Renal pelvis (tissue), 4 donors: ENCODE results near the gene ADARB2. TPM values are rescaled to one million over a fixed set of nuclear protein-coding genes. Genes with fewer than 3 reads are reported as not detected.

Experiments
- DNase-seq: peaks from one replicate; pipeline ENCODE4 v3.0.0-alpha.2; 2013
- polyA plus RNA-seq, 3 donors: library from polyadenylated mRNA; unstranded; fragments of 120-200 nt; gene quantifications; one replicate each; pipeline ENCODE4 v1.2.1, GENCODE V29; 2013; ENCODE audit not compliant: insufficient read length in 3 of 3

Gene ADARB2
- polyA plus RNA-seq, 3 donors: 0.62 to 3.0 (median 1.1) TPM

DNA sequence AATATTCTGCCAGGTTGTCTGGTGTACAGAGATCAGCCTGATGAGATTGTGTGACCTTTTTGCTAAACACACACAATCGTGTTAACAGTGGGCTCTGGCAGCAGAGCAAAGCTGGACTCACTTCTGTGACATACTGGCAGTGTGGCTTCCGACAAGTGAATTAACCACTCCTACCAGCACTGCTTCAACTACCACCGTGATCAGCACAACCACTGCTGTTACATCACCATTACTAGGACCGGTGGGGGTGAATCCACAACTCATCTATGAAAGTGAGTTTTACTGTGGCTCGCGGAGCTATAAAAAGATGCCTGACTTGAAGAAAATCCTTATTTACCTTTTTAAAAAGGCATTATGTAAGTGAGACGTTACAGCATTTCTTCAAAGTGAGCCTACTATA is 545.6 kb downstream of the ADARB2 start:
- DNase-seq: no peak

DNA sequence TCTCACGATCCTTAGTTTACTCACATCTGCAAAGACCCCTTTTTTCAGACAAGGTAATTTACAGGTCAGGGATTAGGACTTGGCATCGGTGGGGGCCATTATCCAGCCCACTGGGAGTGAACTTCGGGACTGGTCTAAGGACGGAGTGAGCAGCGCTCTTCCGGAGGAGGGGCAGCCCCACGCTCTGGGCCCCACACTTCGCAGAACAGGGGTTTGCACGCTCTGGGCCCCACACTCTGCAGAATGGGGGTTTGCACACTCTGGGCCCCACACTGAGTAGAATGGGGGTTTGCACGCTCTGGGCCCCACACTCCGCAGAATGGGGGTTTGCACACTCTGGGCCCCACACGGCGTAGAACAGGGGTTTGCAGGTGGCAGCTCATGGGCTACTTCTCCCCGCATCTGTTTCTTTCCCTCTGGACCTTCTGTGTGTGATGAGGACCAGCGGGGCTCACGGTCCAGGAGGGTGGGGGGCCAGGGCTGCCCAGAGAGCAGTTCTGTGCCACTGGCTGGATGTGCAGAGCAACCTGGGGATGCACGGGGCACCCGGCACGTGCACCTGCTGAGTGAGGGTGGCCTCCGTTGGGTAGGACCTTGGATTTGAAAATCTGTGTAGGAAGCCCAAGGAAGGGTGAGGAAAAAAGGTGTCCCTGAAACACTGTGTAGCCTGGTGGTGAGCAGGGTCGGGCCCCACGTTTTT is 546.4 kb downstream of the ADARB2 start:
- no peak for DNase-seq

DNA sequence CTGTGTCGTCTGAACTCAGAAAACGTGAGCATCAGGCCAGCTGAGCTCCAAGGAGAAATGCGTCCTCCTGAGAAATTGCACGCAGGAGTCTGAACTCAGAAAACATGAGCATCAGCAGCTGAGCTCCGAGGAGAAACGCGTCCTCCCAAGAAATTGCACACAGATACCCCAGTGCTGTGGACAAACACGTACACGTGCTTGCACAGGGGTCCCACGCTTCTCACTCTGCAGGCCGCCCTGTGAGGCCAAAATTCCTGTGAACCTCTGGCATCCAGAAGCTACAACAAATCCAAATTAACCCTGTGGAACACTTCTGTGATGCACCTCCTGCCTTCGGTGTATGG is 547.3 kb downstream of the ADARB2 start:
- no peak for DNase-seq

DNA sequence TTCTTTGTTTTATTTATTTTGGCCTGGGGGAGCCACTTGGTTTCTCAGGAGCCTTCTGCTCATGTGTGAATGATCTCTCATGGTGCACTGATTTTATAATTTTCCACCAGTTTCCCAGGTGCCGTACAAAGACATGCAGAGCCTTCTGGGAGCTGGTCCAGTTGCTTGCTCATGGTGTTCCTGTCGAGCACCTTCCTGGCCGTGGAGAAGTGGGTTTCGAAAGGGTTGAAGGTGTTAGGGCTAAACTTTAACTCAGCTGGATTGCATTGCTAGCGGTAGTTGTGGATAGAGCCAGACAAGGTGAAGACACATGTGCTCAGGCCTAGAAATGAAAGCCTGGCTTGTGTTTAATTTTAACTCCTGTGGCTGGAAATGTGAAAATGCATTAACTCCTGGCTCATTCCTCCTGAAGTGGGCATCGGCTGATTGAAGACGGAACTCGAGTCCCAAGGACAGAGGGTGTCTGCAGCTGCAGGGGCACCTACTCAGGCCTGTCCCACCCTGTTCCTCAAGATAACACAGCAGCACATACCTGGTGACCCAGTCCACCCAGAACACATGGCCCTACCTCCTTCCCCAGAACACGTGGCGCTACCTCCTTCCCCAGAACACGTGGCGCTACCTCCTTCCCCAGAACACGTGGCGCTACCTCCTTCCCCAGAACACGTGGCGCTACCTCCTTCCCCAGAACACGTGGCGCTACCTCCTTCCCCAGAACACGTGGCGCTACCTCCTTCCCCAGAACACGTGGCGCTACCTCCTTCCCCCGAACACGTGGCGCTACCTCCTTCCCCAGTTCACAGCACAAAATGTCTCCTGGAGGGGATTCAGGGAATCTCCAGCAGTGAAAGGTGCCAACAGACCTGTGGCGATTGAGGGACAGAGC is 547.9 kb downstream of the ADARB2 start:
- DNase-seq: no peak

DNA sequence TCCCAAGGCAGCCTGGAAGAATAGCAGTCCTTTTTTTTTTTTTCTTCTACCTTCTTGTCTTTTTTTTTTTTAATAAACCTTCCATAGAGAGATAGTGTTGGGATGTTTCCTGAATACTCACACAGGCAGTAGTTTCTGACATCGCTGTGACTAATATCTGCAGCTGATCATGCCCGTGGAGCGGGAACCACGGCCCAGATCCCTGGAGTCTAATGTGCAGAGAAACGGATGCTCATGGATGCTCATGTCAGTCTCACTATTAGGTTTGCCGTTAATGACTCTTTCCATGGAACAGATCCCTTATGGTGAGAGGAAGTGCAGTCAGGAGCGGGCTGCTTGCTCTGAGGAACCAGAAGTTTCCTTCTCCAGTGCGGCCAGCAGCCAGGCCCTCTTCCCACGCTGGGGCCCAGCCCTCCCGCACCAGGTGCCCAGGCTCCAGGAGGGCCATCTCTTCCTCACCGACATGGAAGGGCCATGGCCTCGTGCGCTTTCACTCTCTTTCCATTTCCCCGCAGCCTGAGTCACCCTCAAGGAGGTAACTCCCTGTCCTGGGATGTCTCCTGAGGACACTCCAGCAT is 548.7 kb downstream of the ADARB2 start:
- no peak for DNase-seq

DNA sequence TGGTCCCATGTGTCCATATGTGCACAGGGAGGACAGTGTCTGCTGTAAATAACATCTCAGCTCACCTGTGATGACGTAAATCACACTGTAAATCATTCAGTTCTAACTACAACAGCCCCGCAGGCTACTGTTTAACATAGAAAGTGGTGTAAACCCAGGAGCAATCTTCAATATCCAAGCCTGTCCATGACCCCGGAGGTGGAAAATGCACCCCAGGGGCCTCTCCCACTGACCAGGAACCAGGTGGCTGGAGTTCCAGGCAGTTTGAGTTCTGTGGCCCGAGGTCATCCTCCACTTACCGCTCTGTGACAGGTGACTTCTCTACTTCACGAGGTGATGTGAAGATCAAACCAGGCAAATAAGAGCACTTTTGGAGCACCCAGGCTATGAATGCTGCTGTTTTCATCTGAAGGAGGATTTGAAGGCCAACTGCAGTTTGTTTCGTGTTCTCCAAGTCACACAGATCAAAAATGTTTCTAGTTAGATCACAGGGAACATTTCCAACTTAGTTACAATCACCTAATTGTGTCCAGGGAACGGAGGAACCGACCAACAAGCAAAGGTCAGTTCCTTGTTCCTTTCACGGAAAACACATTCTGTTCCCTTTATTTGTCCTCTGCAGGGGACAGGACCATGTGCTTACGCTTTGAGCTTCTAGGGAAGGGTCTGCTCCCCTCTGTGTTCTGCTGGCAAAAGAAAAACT is 549.3 kb downstream of the ADARB2 start:
- DNase-seq: no peak

DNA sequence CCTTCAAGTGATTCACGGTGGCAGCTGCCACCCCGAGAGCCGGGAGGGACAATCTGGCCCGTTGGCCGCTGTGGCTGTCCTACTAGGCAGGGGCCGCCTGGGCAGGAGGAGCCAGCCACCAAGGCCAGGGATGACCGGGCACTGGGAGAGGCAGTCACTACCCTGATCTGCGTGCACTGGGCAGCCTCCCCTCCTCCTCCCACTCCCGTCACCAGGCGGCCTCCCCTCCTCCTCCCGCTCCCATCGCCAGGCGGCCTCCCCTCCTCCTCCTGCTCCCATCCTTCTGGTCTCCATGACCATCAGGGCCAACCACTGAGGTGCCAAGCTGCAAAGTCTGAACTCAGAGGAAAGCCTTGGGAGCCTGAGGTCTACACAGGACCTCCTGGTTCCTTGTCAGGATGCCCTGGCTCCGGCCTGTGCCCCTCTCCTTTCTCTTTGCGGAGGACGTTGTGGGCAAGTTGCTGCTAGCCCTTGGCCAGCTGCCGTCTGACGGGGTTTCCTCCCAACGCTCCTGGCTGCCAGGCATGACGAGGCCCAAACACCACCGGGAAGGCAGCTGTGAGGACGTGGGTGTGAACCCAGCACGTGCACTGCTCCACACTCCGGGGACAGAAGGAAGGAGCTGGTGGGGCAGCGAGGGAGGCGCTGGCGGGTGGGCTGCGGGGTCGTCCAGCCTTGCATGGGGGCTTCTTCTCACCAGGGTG is 550.0 kb downstream of the ADARB2 start:
- DNase-seq: no peak

DNA sequence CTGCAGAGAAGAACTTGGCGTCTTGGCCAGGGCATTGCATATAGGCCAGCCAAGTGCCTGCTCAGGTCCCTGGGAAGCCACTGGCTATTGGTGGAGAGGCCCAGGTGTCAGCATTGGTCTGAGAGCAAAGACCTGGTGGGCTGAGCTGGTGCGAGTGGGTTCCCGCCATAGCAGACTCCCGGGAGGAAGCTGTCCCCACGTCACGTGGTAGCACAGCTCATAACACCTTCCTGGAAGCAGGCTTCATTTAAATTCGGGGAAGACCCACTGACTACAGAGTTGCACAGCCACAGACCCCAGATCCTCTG is 550.7 kb downstream of the ADARB2 start:
- no peak for DNase-seq

DNA sequence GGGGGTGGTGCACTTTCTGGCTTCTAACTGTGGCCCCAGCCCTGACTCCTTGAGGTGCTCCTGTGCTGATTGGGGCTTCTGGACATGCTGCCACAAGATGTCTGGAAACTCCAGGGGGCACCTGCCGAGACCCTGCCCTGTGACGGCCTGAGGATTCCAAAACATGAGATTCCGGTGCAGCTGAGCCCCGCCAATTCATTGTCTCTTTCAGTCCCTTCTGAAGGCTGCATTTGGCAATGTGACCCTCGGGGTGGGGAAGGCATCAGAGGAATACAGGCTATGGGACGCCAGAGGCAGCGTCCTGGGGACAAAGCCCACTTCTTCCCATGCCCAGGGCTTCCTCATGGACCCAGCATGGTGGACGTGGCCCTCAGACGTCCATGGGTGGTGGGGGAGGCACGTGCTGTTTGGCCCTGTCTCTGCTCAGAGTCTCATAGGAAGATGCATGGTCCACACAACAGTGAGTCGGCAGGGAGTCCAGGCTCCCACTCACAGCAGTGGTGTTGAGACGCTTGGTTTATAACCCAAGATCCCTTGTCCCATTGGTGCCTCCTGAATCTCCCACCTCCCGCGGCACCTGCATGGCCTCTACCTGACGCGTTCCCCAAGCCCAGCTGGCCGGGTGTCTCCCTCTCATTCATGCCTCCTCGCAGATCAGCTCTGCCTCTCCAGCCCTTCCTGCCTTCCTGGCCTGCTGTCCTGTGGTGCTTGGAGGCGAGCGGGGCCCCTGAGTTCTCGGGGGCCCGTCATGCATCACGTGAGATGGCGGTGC is 551.2 kb downstream of the ADARB2 start:
- DNase-seq: no peak

DNA sequence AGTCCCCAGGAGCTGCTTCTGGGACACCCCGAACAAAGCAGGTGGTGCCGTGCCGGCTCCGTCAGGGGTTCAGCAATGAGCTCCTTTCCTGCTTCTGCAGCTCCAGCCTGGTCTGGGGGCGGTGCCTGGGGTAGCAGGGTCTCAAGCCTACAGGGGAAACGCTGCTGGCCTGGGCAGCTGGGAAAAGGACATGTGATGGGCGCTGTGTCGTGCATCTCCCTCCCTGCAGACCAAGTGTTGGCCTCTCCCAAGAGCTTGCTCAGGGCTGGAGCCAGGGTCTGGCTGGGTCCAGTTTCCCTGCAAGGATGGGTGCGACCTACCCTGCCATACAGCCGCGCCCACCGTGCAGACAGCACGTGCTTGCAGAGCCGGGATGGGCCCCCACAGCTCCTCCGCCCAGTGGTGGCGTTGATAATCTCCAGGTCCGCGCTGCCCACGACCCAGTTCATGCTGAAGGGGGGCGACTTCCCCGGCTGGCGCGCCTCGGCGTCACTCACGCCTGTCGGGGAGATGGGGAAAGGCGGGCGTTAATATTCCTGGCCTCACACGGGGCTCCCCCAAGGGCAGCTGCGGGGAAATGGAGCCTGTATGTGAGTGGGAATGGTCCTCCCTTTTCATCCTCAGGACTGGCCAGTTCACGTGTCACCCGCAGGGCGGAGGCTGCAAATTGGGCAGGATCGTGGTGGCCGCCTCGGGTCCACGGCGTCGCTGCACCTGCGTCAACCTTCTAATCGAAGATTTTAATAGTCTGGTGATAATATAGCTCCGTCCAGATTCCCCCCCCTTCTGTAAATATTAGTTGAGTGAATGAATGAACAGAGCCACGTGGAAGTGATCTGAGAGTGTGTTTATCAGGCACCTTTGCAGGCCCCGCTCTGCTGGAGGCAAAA is 552.5 kb downstream of the ADARB2 start:
- DNase-seq: no peak

DNA sequence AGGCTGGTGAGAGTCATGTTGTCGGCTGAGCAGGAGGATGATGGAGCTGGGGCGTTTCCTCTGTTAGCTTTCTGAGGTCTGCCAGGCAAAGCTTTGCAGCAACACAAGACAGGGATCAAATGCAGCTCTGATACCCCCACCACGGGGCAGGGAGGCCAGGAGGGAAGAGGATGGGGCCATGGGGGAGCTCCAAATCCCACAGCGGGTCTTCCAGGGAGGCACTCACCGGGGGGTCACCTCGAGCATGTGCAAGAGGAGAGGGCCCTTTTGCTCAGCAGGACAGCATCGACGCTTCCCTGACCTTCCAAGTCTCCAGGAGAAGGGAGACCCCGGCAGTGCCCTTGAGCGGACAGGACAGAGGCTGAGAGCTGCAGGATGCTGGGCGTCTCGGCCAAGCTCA is 553.6 kb downstream of the ADARB2 start:
- no peak for DNase-seq

DNA sequence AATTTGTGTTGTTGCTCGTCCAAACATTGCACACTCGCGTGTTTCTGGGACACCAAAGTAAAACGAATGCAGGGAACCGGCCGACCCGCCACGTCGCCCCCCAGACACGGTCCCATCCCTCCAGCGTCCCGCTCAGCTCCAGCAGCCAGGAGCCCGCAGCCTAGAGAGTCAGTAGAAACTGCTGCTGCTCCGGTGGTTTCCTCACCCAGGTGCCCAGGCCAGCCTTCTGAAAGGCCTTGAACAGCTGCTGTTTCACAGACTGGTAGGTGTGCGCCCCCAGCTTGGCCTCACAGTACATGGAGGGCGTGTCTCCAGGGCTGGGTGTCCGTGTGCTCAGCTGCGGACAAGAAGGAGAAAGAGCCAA is 554.3 kb downstream of the ADARB2 start:
- no peak for DNase-seq

DNA sequence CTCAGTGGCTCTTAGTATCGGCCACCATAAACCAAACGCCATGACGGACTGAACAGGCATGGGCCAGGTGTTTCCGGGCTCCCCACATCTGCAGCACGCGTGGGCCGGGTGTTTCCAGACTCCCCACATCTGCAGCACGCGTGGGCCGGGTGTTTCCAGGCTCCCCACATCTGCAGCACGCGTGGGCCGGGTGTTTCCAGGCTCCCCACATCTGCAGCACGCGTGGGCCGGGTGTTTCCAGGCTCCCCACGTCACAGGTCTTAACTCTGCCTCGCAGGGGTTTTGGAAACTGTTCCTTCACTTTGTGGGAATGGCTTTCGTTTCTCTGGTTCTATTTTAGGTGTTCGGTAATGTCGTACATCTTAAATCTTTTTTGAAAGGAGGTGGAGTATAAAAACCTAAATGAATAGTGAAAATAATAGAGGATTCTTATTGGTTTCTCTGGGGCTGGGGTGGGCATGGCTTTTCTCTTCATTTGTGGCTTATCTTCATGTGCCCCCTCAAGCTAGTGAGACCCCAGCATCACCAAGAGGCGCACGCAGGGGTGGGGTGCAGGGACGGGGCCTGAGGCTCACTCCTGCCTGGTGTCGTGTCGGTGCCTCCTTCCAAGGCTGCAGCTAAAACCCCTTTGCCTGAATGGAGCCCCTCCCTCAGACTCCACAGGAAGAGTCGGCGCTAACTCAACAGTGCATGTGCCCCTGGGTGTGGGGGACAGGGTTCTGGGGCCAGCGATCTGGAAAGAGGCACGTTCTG is 554.9 kb downstream of the ADARB2 start:
- DNase-seq: no peak

DNA sequence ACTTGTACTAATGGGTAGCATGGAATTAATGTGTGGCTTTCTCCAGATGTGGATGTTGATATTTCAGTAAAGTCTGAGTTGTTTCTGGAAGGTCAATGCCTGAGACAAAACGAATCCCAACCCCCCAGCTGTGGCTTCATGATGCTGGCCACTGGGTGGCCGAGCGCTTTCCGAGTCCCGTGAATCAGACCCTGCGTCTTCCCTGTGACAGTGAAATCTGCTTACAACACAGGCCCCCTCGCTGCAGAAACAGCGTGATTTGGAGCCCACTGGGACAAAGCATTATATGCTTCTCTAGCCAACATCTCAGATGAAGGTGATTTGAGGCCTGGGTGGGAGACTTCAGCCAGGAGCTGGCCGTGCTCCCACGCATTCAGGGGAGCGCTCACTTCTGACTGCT is 556.5 kb downstream of the ADARB2 start:
- no peak for DNase-seq

DNA sequence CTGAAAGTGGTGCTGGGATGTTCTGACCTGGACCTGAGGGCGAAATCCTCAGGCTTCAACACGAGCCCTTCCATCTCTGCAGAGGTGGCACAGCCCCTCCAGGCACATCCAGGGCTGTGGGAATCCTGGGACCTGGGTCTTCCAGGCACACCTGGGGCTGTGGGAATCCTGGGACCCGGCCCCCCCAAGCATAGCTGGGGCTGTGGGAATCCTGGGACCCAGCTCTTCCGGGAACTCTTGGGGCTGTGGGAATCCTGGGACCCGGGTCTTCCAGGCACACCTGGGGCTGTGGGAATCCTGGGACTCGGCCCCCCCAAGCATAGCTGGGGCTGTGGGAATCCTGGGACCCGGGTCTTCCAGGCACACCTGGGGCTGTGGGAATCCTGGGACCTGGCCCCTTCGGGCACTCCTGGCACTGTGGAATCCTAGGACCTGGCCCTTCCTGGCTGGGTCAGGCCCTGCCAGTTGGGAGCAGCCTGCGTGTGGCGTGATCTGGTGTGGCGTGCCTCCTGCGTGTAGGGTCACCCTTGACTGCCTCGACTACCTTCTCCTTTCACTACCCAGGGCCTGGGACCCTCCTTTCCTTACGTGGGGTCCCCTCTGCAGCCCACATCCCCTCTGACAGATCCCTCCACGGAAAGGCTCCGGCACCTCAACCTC is 557.1 kb downstream of the ADARB2 start:
- no peak for DNase-seq

DNA sequence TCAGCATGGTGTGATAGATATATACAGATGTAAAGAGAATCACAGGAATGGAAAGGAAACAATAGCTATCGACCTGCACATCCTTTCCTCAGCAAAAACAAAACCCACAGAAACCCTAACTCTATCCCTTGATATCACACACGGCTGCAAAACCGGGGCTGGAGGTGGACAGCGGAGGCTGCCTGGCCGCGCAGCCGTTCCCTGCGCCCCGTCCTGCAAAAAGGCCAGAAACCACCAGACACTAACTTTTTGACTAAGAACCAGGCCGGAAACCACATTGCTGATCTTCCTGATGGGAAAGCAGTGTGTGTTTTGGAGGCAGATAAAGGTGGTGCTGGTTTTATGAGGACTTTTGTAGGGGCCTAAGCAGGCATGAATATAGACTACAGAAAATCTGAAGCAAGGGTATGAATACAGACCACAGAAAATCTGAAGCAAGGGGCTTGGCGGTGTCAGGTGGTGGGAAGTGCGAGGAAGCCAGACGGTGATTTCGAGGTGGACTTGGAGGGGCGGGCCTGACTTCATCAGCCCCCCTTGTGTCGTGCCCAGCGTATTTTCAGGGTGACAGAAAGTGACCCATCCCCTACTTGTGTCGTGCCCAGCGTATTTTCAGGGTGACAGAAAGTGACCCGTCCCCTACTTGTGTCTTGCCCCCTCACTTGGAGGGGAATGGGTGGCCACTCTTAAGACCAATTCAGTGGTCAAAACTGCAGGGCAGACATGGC is 557.8 kb downstream of the ADARB2 start:
- DNase-seq: no peak

DNA sequence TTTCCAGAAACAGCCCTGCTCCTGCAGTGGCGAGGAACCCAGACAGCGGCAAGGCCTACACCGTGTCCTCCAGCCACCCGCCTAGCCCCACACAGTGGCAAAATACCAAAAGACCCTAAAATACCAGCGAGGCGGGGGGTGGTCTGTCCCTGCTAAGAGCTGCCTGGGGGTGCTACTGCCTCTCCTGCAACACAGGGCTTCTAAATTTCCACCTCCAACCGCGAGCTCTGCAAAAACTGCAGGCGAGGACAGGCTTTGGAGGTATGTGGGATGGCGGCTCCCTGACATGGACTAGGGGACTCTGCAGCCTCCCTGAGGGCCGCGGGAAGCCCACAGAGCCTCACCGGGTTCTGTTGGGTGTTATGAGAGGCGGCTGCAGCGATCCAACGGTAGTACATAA is 558.8 kb downstream of the ADARB2 start:
- no peak for DNase-seq

DNA sequence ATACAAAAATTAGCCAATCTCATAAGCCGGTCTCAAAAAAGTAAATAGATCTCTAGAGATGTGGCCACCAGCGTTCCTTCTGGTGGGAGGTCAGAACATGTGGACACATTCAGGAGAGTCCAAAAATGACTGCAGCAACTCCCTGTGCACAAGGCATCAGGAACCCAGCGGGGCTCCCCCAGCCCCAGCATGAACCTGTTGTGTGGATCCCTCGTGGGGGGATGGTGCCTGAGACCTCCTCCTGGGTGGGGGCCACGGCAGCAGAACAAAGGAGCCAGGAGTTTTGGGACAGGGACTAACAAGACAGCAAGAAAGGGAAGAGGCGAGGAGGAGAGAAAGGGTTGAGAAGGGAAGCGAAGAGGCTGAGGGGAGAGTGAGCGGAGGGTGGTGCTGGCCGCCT is 559.4 kb downstream of the ADARB2 start:
- DNase-seq: no peak
